HepG2 (cell line): Measurements from ENCODE around the gene COPS6. TPM values are rescaled to one million over a fixed set of nuclear protein-coding genes. Genes with fewer than 3 reads are reported as not detected.

ENCODE experiments used
- CHD2 ChIP-seq: IDR thresholded peaks from 2 replicates; pipeline ENCODE4 v1.6.1; 2011; ENCODE audit warnings: low read depth, low read length, improper control_type of control experiment
- DZIP1 ChIP-seq: sonication (generic); formaldehyde crosslinking; IDR thresholded peaks from 2 replicates; pipeline ENCODE4 v1.5.0; 2020; ENCODE audit warnings: mild to moderate bottlenecking, missing genetic modification reagents
- MED1 ChIP-seq: sonication (generic); formaldehyde crosslinking; IDR thresholded peaks from 2 replicates; pipeline ENCODE4 v1.4.0; 2020; ENCODE audit warnings: missing genetic modification reagents
- RBM39 ChIP-seq: fragments of 200-400 bp; formaldehyde crosslinking; IDR thresholded peaks from one replicate; pipeline ENCODE4 v1.6.1; 2018; ENCODE audit warnings: antibody characterized with exemption, mild to moderate bottlenecking, low read depth, low read length; ENCODE audit not compliant: poor library complexity, severe bottlenecking
- SKI ChIP-seq: fragments of 450-650 bp; IDR thresholded peaks from one replicate; pipeline ENCODE4 v1.6.1; 2018; ENCODE audit warnings: mild to moderate bottlenecking; ENCODE audit not compliant: partially characterized antibody
- ZMAT3 ChIP-seq: sonication (generic); formaldehyde crosslinking; conservative IDR thresholded peaks from 2 replicates; pipeline ENCODE4 v1.7.0; 2021; ENCODE audit warnings: missing genetic modification reagents
- ZNF260 ChIP-seq: sonication (generic); formaldehyde crosslinking; IDR thresholded peaks from 2 replicates; pipeline ENCODE4 v1.4.0; 2020; ENCODE audit warnings: missing genetic modification reagents, low read depth, mild to moderate bottlenecking, borderline replicate concordance
- ZNF407 ChIP-seq: sonication (generic); formaldehyde crosslinking; IDR thresholded peaks from one replicate; pipeline ENCODE4 v1.5.1; 2020; ENCODE audit warnings: mild to moderate bottlenecking, missing genetic modification reagents; ENCODE audit errors: not compliant biosample characterization
- polyA plus RNA-seq, 8 experiments: library from polyadenylated mRNA; depleted of rRNA in 3 of 8; stranded (reverse) in 7 of 8; unstranded in 1 of 8; fragments of >200 nt; fragmentation: Illumina TruSeq in 4 of 8; extraction: Trizol in 4 of 8; gene quantifications; 2 replicates each; pipeline versions ENCODE4 v1.2.1 to v1.2.3, GENCODE V29; 2011 to 2016; ENCODE audit warnings: low read depth in 4 of 8, missing spikeins in 1 of 8, mixed read lengths in 1 of 8; ENCODE audit not compliant: insufficient read depth in 1 of 8
- total RNA-seq, 5 experiments: library from RNA; depleted of rRNA; stranded (reverse); fragments of >200 nt; fragmentation: Illumina TruSeq; extraction: Trizol; gene quantifications; 2 replicates each; pipeline ENCODE4 v1.2.3, GENCODE V29; 2016; ENCODE audit warnings: low read depth in 1 of 5

The COPS6 gene
- total and polyA plus RNA-seq, 2 of the 13 experiments (the other 11 are each of a cell fraction or from before 2014, with no cell fraction given), result 33.4 to 117 TPM

GRCh38 chr7:100137851-100138760 is 49.3 kb downstream of the COPS6 start (continued):
- TF ChIP-seq CHD2 (no peak), ZMAT3 (CRISPR knock-in tag) (no peak), RBM39 (no peak), SKI (no peak), DZIP1 (CRISPR knock-in tag) (no peak), ZNF407 (CRISPR knock-in tag) (no peak), ZNF260 (CRISPR knock-in tag) (no peak), MED1 (CRISPR knock-in tag) (no peak)
- TF ChIP-seq, all 625 proteins: peak for 0
